ENCODE measurements around the gene BMP7.

Gene BMP7

GRCh38 chr20:57251344-57251743, 15.1 kb downstream of the BMP7 start:
- ChIA-PET POLR2A (no interaction called here), CTCF (interaction anchor here (0.7 kb wide), 1 partner anchor 148 kb away, joined by 4 read pairs; no protein-coding TSS in a partner anchor)
- Histone ChIP-seq H3K36me3 (ENCODE audit: control insufficient read depth in 2 of 2, insufficient read depth in 1 of 2, low read length in 2 of 2) (no peaks in the 10 kb centered on the region), H3K4me1 (ENCODE audit: control insufficient read depth, insufficient read depth, low read length) (peaks cover 15% of the 10 kb centered on the region), H3K4me3 (ENCODE audit: low read depth, low read length) (no peak overlapping the region), H3K27ac (ENCODE audit: extremely low read depth, low read depth, low read length) (no peak overlapping the region), H3K9me3 (ENCODE audit: control insufficient read depth, insufficient read depth, low read depth, low read length) (no peaks in the 10 kb centered on the region)
- TF ChIP-seq GLIS2 (tag by site-specific recombination; IDR thresholded peaks at IDR 0.05) = 0 out of 2 replicates have a peak, but pooled peaks have one; percentile 7
- no peak for TF ChIP-seq ZNF843 (tag by site-specific recombination; IDR thresholded peaks at IDR 0.05)
- TF ChIP-seq PATZ1 (tag by site-specific recombination; IDR thresholded peaks at IDR 0.05) = 0 out of 2 replicates have a peak, but pooled peaks have one; percentile 20
- TF ChIP-seq ZNF114 (tag by site-specific recombination; IDR thresholded peaks at IDR 0.05) = no peak
- no peak for TF ChIP-seq ZNF311 (tag by site-specific recombination; IDR thresholded peaks at IDR 0.05; ENCODE audit: borderline replicate concordance)
- 0 out of 2 replicates have a peak, but pooled peaks have one; percentile 1 for TF ChIP-seq GLIS1 (tag by site-specific recombination; IDR thresholded peaks at IDR 0.05)

- POLR2A ChIA-PET = no interaction called here
- TF ChIP-seq ZNF510 (tag by site-specific recombination; IDR thresholded peaks at IDR 0.05; ENCODE audit: insufficient replicate concordance) (no peak), SP2 (tag by site-specific recombination; IDR thresholded peaks at IDR 0.05) (peak; percentile 56), ZNF529 (tag by site-specific recombination; IDR thresholded peaks at IDR 0.05; ENCODE audit: insufficient replicate concordance) (no peak), GLIS1 (tag by site-specific recombination; IDR thresholded peaks at IDR 0.05) (0 out of 2 replicates have a peak, but pooled peaks have one; percentile 44), PRDM6 (tag by site-specific recombination; IDR thresholded peaks at IDR 0.05) (peak; percentile 12; the same call in 1 of the 2 replicates), GLIS2 (tag by site-specific recombination; IDR thresholded peaks at IDR 0.05) (peak; percentile 26; the same call in 1 of the 2 replicates), WT1 (tag by site-specific recombination; IDR thresholded peaks at IDR 0.05) (no peak), ZIC2 (tag by site-specific recombination; IDR thresholded peaks at IDR 0.05) (peak; percentile 94), ZSCAN4 (tag by site-specific recombination; IDR thresholded peaks at IDR 0.05) (no peak), ZNF768 (tag by site-specific recombination; IDR thresholded peaks at IDR 0.05) (no peak), EGR2 (tag by site-specific recombination; IDR thresholded peaks at IDR 0.05; ENCODE audit: low read depth) (no peak), PATZ1 (tag by site-specific recombination; IDR thresholded peaks at IDR 0.05) (peak; percentile 48; the same call in 1 of the 2 replicates), ZBTB20 (tag by site-specific recombination; IDR thresholded peaks at IDR 0.05) (peak; percentile 9; the same call in 1 of the 2 replicates), ZNF335 (tag by site-specific recombination; conservative IDR thresholded peaks at IDR 0.05) (peak; percentile 79)
- Histone ChIP-seq H3K4me1 (ENCODE audit: control insufficient read depth, insufficient read depth, low read length) (peaks cover 15% of the 10 kb centered on the region), H3K4me3 (ENCODE audit: low read depth, low read length) (no peak overlapping the region), H3K27ac (ENCODE audit: extremely low read depth, low read depth, low read length) (no peak overlapping the region), H3K36me3 (ENCODE audit: control insufficient read depth in 2 of 2, insufficient read depth in 1 of 2, low read length in 2 of 2) (no peaks in the 10 kb centered on the region), H3K9me3 (ENCODE audit: control insufficient read depth, insufficient read depth, low read depth, low read length) (no peaks in the 10 kb centered on the region)
- CTCF ChIA-PET = interaction anchor here (0.7 kb wide), 1 partner anchor 148 kb away, joined by 4 read pairs; no protein-coding TSS in a partner anchor
Measured at GRCh38 chr20:57250607-57251343, 15.7 kb downstream of the BMP7 start.
